ENCODE data around the gene PPL.

The PPL gene

DNA sequence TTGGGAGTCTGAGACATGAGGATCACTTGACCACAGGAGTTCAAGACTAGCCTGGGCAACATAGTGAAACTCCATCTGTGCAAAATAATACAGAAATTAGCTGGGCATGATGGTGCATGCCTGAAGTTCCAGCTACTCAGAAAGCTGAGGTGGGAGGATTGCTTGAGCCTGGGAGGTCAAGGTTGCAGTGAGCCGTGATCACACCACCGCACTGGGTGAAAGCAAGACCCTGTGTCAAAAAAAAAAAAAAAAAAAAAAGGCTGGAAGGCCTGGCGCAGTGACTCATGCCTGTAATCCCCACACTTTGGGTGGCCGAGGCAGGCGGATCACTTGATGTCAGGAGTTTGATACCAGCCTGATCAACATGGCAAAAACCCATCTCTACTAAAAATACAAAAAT, 81.6 kb downstream of the PPL start:
- DNase-seq: no peak

GRCh38 chr16:4852221-4852872, 84.6 kb downstream of the PPL start:
- DNase-seq: no peak

DNA sequence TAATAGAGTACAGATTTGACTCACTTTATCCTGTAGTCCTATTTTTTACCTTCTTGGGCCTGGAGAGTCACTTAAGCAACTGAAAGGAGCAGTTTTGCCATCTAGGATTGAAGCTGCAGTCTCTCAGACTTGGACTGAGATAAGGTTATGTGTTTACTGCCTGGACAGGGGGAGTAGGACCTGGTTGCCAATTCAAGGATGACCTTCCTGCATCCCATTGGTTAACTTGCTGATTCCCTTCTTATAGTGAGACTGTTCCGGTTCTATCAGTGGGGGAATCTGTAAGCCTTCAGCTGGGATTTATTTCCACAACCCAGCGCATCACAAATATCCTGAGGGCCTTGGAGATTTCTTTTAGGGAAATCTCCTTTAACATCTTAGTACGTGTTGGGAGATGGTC, 86.7 kb downstream of the PPL start:
- DNase-seq: no peak

DNA sequence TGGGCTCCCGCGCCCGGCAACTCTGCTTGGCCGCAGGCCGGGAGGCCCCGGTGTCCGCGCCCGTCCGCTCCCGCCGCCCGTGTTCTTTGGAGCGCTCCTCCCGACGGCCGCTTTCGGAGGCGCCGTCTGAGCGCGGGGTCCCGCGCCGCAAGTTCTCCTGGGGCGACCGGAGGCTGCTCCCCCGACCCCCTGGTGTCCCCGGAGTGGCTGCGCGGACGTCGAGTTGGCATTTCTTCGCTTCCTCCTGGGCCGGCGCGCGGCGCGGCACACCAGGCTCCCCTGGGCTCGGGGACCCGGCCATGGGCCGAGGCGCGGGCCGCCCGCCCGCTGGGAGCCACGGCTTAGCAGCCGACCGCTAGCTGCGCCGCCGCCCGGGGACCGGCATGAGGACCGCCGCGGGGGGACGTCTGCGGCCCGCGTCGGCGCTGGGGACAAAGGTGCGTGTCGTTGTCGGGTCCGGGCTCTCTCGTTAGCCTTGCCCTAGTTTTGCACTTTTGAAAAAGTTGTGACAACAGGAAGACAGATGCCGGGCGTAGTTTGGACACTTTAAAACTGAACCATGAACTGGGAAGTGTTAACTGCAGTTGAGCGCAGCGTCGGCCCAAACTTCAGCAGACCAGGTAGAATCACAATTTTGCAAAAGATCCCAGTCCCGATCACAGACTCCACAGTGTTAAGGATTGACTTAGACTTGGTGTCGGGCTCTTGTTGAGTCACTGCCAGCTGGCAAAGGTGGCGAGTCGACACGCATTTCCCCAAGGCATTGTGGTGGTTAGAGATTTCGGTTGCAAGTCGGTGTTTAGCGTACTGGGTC, 89.0 kb downstream of the PPL start:
- DNase-seq: peak; percentile 23

DNA sequence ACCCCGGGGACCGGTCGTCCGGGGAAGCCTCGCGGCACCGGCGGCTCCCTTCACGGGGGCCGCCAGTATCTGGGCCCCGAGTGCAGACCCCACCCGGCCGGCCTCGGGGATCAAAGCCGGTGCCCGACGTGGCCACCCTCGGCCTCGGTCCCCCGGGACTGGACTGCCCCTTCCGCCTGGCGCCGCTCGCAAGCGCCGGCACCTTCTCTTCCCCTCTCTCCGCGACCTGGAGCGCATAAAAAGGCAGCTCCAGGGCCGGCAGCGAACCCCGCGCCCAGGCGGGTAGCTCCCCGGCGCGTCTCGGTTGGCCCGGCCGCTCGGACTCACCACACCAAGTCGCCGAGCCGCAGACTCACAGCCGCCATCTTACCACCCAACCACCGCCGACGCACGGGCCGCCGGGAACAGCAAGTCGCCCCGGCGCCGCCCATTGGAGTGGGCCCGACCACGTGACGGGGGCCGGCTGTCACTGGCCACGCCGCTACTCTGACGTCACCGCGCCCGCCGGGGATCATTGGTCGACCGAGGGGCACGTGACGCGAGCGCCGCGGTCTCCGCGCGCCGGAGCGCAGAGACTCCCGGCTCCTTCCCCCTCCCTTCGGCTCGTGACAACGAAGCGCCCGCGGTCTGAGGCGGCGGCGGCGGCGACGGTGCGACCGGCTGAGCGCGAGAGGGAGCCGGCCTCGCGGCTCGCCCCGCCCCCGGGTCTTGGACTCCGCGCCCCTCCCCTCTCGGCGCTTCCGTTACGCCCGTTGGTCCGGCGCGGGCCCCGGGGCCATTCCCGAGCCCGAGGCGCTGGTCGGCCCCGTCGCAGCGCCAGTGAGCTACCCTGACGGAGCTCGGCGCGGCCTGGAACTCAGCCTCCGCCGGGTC, 89.8 kb downstream of the PPL start, which contains the start of the genes GLYR1 and UBN1:
TSS of gene GLYR1 (minus strand) at position 388 of the 873 bp plus-strand sequence. CDS start at position 365, 23 bp downstream.
TSS of gene UBN1 (plus strand) at position 581 of the 873 bp plus-strand sequence. CDS start 5,437 bp downstream, outside the sequence.
- DNase-seq: peak; percentile 98

GRCh38 chr16:4846503-4846900, 90.4 kb downstream of the PPL start:
- DNase-seq: peak; percentile 28

DNA sequence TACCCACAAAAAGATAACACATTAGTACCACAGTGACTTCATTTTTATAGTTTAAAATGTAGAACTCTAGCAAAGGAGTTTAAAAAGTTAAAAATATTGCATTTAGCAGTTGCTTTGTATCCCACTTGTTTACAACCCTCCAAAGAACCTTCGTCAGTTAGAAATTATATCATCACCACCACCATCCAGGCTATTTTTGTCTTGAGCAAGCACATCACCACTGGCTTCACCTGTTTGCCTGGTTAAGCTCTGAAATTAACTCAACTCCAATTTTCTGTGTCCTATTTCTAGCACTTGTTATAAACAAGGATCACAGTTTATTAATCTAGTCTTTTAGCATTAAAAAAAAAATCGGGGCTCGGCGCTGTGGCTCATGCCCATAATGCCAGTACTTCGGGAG, 96.0 kb downstream of the PPL start:
- no peak for DNase-seq

DNA sequence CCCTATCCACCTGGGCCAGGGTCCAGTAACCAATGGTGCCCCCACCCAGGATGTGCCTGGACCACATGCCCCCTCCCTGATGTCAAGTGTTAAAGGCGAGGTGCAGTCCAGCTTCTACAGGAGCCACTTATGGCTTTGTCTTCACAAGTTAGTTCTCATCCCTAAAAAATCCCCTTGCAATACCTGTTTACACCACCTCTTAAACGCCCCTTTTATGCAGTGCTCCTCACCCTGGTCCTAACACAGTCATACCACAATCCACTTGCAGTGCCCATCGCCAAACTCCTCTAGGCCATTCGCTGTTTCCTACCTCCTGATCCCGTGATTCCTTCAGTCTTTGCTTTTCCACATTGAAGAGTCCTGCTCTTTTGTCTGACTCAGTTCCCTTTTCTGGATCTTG, 97.0 kb downstream of the PPL start:
- DNase-seq: no peak

- DNase-seq: no peak
Observed at GRCh38 chr16:4837733-4838501, 99.0 kb downstream of the PPL start.

- DNase-seq: no peak
Observed at GRCh38 chr16:4836727-4837126, 100.2 kb downstream of the PPL start.

GRCh38 chr16:4833584-4833983, 103.4 kb downstream of the PPL start:
- no peak for DNase-seq

- DNase-seq: no peak
Observed at GRCh38 chr16:4832698-4833343, 104.1 kb downstream of the PPL start.
